GM10266 (cell line): Measurements from ENCODE around the gene BPIFB4.

Experiments
- DNase-seq: peaks from one replicate; pipeline ENCODE4 v3.0.0; 2012; ENCODE audit errors: extremely low spot score
- CTCF ChIP-seq: IDR thresholded peaks from 2 replicates; pipeline ENCODE4 v1.5.1; 2012; ENCODE audit warnings: mild to moderate bottlenecking, low read depth; ENCODE audit not compliant: control insufficient read depth, insufficient read depth; ENCODE audit errors: missing control alignments

The BPIFB4 gene

DNA sequence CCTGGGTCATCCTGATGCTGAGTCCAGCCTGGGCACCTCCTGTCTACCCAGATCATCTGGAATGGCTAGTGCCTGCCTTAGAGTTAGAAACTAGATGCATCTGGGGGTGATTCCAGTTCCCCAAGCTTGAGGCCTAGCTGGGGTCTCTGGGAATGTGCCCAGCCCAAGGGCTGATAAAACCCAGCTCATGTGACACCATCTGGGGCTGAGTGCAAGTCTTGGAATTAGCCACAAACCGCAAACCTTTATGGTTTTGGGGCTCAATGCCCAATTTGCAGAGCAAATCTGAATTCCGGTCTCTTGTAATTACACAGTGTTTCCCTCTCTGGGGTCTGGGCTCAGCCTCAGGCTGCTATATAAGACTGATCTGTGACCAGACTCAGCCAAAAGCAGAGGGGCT lies at the start of gene BPIFB4:
TSS of gene BPIFB4 (plus strand) at position 385 of the 400 bp plus-strand sequence. CDS start 1,884 bp downstream, outside the sequence.
- no peak for DNase-seq
- TF ChIP-seq CTCF = no peak

GRCh38 chr20:33030076-33030475 lies 49.4 kb upstream of the BPIFB4 start:
- TF ChIP-seq CTCF = no peak
- no peak for DNase-seq

DNA sequence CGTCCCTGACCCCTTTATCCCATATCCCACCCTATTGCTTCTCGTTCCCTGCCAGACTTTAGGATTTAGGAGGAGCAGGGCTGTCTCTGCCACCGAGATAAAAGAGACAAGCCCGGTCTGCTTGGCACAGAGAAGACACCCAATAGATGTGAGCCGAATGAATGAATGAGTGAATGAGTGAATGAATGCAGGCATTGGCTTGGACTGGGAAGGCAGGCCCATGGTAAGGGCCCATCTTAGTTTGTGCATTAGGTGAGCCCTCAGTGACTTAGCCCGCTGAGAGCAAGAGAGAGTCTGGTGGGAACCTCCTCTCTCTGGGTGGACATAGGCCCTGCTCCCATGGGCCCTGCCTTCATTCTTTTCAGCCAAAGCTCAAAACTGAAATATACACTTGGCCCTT lies 48.9 kb upstream of the BPIFB4 start:
- DNase-seq = no peak
- TF ChIP-seq CTCF = no peak

- DNase-seq = no peak
- no peak for TF ChIP-seq CTCF
These were observed 47.9 kb upstream of the BPIFB4 start, which contains the start of gene BPIFB6 for GRCh38 chr20:33031531-33031930. Gene BPIFB6 (plus strand): TSS chr20:33031648. CDS start chr20:33031648, 0 bp downstream.

DNA sequence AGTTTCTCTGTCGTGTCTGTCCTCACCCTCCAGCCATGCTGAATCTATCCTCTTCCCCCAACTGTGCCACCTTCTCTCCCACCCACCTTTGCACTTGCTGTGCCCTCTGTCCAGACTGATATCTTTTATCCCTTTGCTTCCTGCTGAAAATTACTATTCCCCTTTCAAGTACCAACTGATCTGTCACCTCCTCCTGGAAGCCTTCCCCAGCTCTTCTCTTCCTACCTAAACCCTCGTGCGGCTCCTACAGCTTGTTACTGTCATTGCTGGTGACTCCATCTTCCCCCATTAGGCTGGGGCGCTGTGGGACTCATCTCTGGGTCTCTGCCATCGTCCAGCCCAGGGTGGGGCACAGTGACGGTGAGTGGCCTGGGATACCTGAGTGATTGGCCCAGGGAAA lies 46.9 kb upstream of the BPIFB4 start:
- no peak for DNase-seq
- TF ChIP-seq CTCF = no peak

- TF ChIP-seq CTCF = no peak
- DNase-seq = no peak
These were observed 46.1 kb upstream of the BPIFB4 start for GRCh38 chr20:33033381-33033780.

DNA sequence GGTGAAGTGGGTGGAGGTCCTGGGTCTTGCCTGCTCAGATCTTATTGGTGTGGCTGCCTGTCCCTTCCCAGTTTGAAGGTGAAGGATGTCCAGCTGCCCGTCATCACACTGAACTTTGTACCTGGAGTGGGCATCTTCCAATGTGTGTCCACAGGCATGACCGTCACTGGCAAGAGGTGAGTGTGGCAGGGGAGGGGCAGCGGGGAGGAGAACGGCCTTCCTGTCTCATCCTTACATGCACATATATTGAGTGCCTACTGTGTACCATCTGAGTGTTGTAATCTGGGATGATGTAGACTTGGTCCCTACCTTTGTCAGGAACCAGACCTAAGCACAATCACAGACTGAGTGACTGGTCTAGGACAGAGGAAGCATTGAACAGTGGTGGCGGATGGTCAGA lies 45.3 kb upstream of the BPIFB4 start:
- DNase-seq = no peak
- no peak for TF ChIP-seq CTCF
